ENCODE data around the gene ARID1B. TPM values are rescaled to one million over a fixed set of nuclear protein-coding genes. Genes with fewer than 3 reads are reported as not detected.

Gene ARID1B
- polyA plus RNA-seq, 1 experiment, result 17.0 TPM

DNA sequence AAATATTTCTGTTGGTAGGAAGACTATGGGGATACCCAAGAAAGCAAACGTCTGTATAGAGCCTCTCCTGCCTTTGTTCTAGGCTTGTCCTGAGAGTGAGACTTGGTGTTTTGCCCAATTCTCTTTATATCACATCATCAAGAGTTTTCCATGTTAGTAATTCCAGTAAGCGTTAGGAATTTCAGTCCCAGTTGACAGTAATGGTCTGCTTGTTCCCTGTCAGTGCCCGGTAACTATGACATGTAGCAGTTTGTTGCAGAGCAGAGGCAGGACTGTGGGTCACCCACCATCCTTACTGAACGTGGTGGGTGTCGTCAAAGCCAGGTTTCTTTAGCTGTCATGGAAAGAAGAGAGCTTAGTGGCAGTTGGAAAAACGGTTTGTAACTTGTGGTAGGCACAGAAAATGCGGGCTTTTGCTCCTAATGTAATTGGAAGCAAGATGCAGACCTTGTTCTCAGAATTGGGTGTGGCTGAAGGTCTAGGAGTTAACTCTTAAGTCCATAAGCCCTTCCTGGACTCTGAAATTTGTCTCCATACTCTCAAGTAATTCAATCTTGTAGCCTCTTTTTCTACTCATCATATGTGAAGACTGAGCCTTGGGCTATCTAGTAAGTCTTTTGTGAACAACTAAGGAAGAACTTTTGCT lies 357.3 kb downstream of the ARID1B start:
- no peaks in the 10 kb centered on the region for H3K27me3 ChIP-seq (ENCODE audit: control insufficient read depth, insufficient read depth, low read length)
- H3K4me3 ChIP-seq (ENCODE audit: low read depth, low read length), result no peak overlapping the region
- POLR2A ChIA-PET, result no interaction called here
- TF ChIP-seq CTCF (IDR thresholded peaks at IDR 0.05; ENCODE audit: insufficient read depth, low read depth, low read length), result no peak
- DNase-seq (ENCODE audit: low read depth), result no peak
- CTCF ChIA-PET, result no interaction called here
- H3K36me3 ChIP-seq (ENCODE audit: control insufficient read depth, insufficient read depth, low read length), result peaks cover 8% of the 10 kb centered on the region

DNA sequence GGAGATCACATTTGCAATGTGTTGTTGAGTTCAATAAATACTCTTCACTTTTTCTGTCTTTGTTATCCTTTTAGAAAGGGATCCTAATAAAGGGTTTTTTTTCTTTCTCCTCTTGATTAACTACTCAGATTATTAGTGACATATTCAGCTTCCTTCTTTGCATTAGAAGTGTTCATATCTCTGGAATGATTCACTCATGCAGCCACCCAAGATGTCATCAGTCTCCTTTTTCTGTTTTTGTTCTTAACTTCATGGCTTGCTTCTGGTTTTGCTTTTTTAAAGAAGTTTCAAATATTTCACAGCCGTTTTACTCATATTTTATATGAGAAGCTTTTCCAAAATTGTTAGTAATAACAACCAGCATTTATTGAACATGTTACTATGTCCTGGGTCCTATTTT lies 358.5 kb downstream of the ARID1B start:
- no peak for TF ChIP-seq CTCF (IDR thresholded peaks at IDR 0.05; ENCODE audit: insufficient read depth, low read depth, low read length)
- no peaks in the 10 kb centered on the region for H3K27me3 ChIP-seq (ENCODE audit: control insufficient read depth, insufficient read depth, low read length)
- POLR2A ChIA-PET, result no interaction called here
- H3K4me3 ChIP-seq (ENCODE audit: low read depth, low read length), result no peak overlapping the region
- H3K36me3 ChIP-seq (ENCODE audit: control insufficient read depth, insufficient read depth, low read length), result peaks cover 11% of the 10 kb centered on the region
- CTCF ChIA-PET, result no interaction called here
- DNase-seq (ENCODE audit: low read depth), result no peak

DNA sequence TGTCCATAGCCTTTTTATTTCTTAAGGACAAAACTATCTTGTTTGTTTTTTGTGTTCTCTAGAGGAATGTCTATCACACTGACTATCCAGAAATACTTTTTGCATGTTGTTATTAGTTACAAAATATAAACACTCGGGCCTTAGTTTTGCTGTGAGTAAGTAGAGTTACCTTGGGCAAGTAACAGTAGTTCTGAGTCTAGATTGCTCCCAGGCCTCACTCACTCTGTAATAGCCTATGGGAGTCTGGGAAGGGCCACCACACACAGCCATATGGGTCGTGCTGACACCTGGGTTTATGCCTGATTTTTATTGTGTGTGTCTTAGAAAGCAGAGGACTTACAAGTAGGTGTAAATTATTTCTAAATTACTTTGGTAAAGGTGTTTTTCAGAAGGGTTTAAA lies 360.3 kb downstream of the ARID1B start:
- no peaks in the 10 kb centered on the region for H3K27me3 ChIP-seq (ENCODE audit: control insufficient read depth, insufficient read depth, low read length)
- ChIA-PET CTCF (no interaction called here), POLR2A (no interaction called here)
- no peak for DNase-seq (ENCODE audit: low read depth)
- TF ChIP-seq CTCF (IDR thresholded peaks at IDR 0.05; ENCODE audit: insufficient read depth, low read depth, low read length), result no peak
- peaks cover 9% of the 10 kb centered on the region for H3K36me3 ChIP-seq (ENCODE audit: control insufficient read depth, insufficient read depth, low read length)
- H3K4me3 ChIP-seq (ENCODE audit: low read depth, low read length), result no peak overlapping the region

GRCh38 chr6:157139054-157139708 lies 362.0 kb downstream of the ARID1B start:
- Histone ChIP-seq H3K27me3 (ENCODE audit: control insufficient read depth, insufficient read depth, low read length) (no peaks in the 10 kb centered on the region), H3K36me3 (ENCODE audit: control insufficient read depth, insufficient read depth, low read length) (peaks cover 5% of the 10 kb centered on the region), H3K4me3 (ENCODE audit: low read depth, low read length) (no peak overlapping the region)
- TF ChIP-seq CTCF (IDR thresholded peaks at IDR 0.05; ENCODE audit: insufficient read depth, low read depth, low read length), result 0 out of 2 replicates have a peak, but pooled peaks have one; percentile 9
- ChIA-PET CTCF (interaction anchor here (0.6 to 1.3 kb wide), 4 partner anchors 11 to 136 kb away, joined by 3 read pairs; no protein-coding TSS in a partner anchor), POLR2A (no interaction called here)
- no peak for DNase-seq (ENCODE audit: low read depth)

GRCh38 chr6:157143171-157143889 lies 366.2 kb downstream of the ARID1B start:
- CTCF ChIA-PET, result no interaction called here
- H3K4me3 ChIP-seq (ENCODE audit: low read depth, low read length), result no peak overlapping the region

More at GRCh38 chr6:157143171-157143889, 366.2 kb downstream of the ARID1B start:
- no peaks in the 10 kb centered on the region for H3K27me3 ChIP-seq (ENCODE audit: control insufficient read depth, insufficient read depth, low read length)
- DNase-seq (ENCODE audit: low read depth), result no peak
- POLR2A ChIA-PET, result no interaction called here
- TF ChIP-seq CTCF (IDR thresholded peaks at IDR 0.05; ENCODE audit: insufficient read depth, low read depth, low read length), result no peak
- H3K36me3 ChIP-seq (ENCODE audit: control insufficient read depth, insufficient read depth, low read length), result peaks cover 4% of the 10 kb centered on the region

Measured in BJ (cell line).